ENCODE results near the gene DHTKD1.

DNA sequence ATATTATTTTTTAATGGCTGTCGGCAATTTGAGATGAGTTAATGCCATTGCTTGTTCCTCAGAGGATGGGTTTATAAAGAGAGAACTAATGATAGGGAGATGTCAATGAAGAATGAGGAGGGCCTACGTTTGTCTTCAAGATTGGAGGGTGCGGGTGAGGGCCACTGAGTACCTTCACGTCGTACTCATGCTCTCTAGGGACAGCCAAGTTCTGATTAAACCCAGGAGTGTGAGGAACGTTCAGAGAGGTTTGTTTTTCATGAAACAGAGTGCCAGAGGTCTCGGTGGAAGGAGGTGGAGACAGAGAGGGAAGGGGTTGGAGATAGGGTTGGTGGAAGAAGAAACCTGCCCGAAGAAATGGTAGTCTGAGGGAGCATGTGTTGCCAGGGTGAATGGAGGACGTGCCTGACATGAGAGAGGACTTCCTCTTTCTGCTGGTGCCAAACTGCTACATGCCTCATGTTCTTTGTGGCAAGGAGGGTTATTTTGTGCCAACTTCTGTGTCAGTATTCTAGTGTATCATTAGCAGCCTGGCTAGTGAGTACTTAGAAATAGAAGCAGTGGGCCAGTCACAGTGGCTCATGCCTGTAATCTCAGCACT lies 8.9 kb downstream of the DHTKD1 start:
- TF ChIP-seq CTCF (conservative IDR thresholded peaks at IDR 0.05; ENCODE audit: low read length): no peak
- TF ChIP-seq EZH2phosphoT487 (IDR thresholded peaks at IDR 0.05; ENCODE audit: borderline replicate concordance, low read depth, low read length): no peak

Measured in OCI-LY7 (cell line).